Cardiac septum (tissue), 1 donor: ENCODE results near the gene VWA7. TPM values are rescaled to one million over a fixed set of nuclear protein-coding genes. Genes with fewer than 3 reads are reported as not detected.

ENCODE experiments used
- DNase-seq: peaks from one replicate; pipeline ENCODE4 v3.0.0-alpha.2; 2020; ENCODE audit warnings: low spot score
- intact Hi-C: fragments of 100-400 bp; cut with DNase I; formaldehyde crosslinking; loops from one replicate; pipeline ENCODE4 v1.14.0; 2022
- total RNA-seq: library from RNA; stranded (reverse); fragmentation: NEBNext Ultra II Directional; extraction: Animal tissue kit (Norgen Biotek cat#: 25700); gene quantifications from one replicate; pipeline ENCODE4 v1.2.1, GENCODE V29; 2021
- donor health status: DM: no; HTN: no; CAD: no.

The VWA7 gene
- total RNA-seq, 1 donor from 2014 or later, result 21.5 TPM

GRCh38 chr6:31780507-31781243 lies 3.5 kb upstream of the VWA7 start:
- DNase-seq, result no peak
- intact Hi-C loops, result no loop called here

- intact Hi-C loops, result no loop called here
- DNase-seq, result no peak
These were observed 2.8 kb upstream of the VWA7 start for GRCh38 chr6:31779908-31780307.

- intact Hi-C loops, result no loop called here
- DNase-seq, result no peak
These were observed 2.1 kb upstream of the VWA7 start for GRCh38 chr6:31778999-31779885.

GRCh38 chr6:31778193-31778592 lies 1.1 kb upstream of the VWA7 start:
- DNase-seq, result no peak
- intact Hi-C loops, result no loop called here

GRCh38 chr6:31777667-31778050 lies 531 bp upstream of the VWA7 start:
- intact Hi-C loops, result no loop called here
- DNase-seq, result no peak

- intact Hi-C loops, result no loop called here
- DNase-seq, result no peak
These were observed 591 bp downstream of the VWA7 start for GRCh38 chr6:31776485-31776988.

GRCh38 chr6:31775633-31776484 lies 1.3 kb downstream of the VWA7 start:
- no peak for DNase-seq
- intact Hi-C loops, result no loop called here

GRCh38 chr6:31775184-31775583 lies 1.9 kb downstream of the VWA7 start:
- DNase-seq, result no peak
- intact Hi-C loops, result no loop called here

GRCh38 chr6:31771992-31772358 lies 5.2 kb downstream of the VWA7 start:
- intact Hi-C loops, result loop anchor here (2.0 kb wide), 1 partner anchor 59 kb away; no protein-coding TSS in a partner anchor
- DNase-seq, result no peak

GRCh38 chr6:31770860-31771259 lies 6.3 kb downstream of the VWA7 start:
- intact Hi-C loops, result no loop called here
- DNase-seq, result no peak

- intact Hi-C loops, result no loop called here
These were observed 7.3 kb downstream of the VWA7 start for GRCh38 chr6:31769684-31770371.

GRCh38 chr6:31768363-31769257 lies 8.5 kb downstream of the VWA7 start:
- DNase-seq, result no peak
- intact Hi-C loops, result no loop called here

More at GRCh38 chr6:31769684-31770371, 7.3 kb downstream of the VWA7 start:
- DNase-seq, result peak; percentile 94

- intact Hi-C loops, result loop anchor here (2.0 kb wide), 1 partner anchor 86 kb away; the partner anchor contains the start of gene LY6G5C
- DNase-seq, result no peak
These were observed 10.0 kb downstream of the VWA7 start for GRCh38 chr6:31767096-31767645.

- intact Hi-C loops, result loop anchor here (2.0 kb wide), 1 partner anchor 85 kb away; the partner anchor contains the start of gene LY6G5C
- DNase-seq, result no peak
These were observed 11.0 kb downstream of the VWA7 start for GRCh38 chr6:31765910-31766794.

- intact Hi-C loops, result no loop called here
- DNase-seq, result no peak
These were observed 11.6 kb downstream of the VWA7 start for GRCh38 chr6:31765559-31765909.

- intact Hi-C loops, result loop anchor here (5.0 kb wide), 1 partner anchor 37 kb away; the partner anchor contains the start of gene DDAH2
- DNase-seq, result no peak
These were observed 12.9 kb downstream of the VWA7 start for GRCh38 chr6:31764198-31764597.

- intact Hi-C loops, result loop anchor here (5.0 kb wide), 1 partner anchor 36 kb away; the partner anchor contains the start of gene DDAH2
- no peak for DNase-seq
These were observed 13.5 kb downstream of the VWA7 start for GRCh38 chr6:31763619-31763940.
